Esophagus squamous epithelium (tissue), 5 donors: ENCODE results near the gene RBKS. TPM values are rescaled to one million over a fixed set of nuclear protein-coding genes. Genes with fewer than 3 reads are reported as not detected.
"Not testable (repeated sequence)": the region's sequence is repeated elsewhere in the genome, so short reads cannot be mapped to it uniquely, and the experiment has no call there.

Experiments
- DNase-seq: peaks from one replicate; lab custom pipeline; 2025; lab: John Stamatoyannopoulos, UW
- H3K27ac ChIP-seq, 4 donors: fragments of 200-600 bp; sonication (generic); one replicate each; pipeline ENCODE4 v1.5.1; 2016 to 2019; ENCODE audit warnings: mild to moderate bottlenecking in 1 of 4
- H3K27me3 ChIP-seq, 4 donors: fragments of 200-600 bp; sonication (generic); 1 replicate in 3 of 4; 2 replicates in 1 of 4; pipeline versions ENCODE4 v1.5.1 to v1.6.0; 2017 to 2021; ENCODE audit warnings: antibody characterized with exemption in 1 of 4
- H3K36me3 ChIP-seq, 3 donors: fragments of 200-600 bp; sonication (generic); one replicate each; pipeline ENCODE4 v1.5.1; 2016 to 2019
- H3K4me1 ChIP-seq, 3 donors: fragments of 200-600 bp; sonication (generic); one replicate each; pipeline ENCODE4 v1.5.1; 2017 to 2019
- H3K4me3 ChIP-seq, 4 donors: fragments of 200-600 bp; sonication (generic); 1 replicate in 3 of 4; 2 replicates in 1 of 4; pipeline ENCODE4 v1.5.1; 2016 to 2019; ENCODE audit warnings: mild to moderate bottlenecking in 2 of 4, moderate library complexity in 1 of 4
- H3K9me3 ChIP-seq, 3 donors: fragments of 200-600 bp; sonication (generic); one replicate each; pipeline ENCODE4 v1.5.1; 2016 to 2019
- POLR2A ChIP-seq, 4 donors: fragments of 450-650 bp; IDR thresholded peaks; one replicate each; pipeline ENCODE4 v1.6.1; 2017; ENCODE audit warnings: antibody characterized with exemption in 4 of 4, mild to moderate bottlenecking in 4 of 4, moderate library complexity in 3 of 4
- WGBS, 2 donors: methylation state at CpG; one replicate each; pipeline ENCODE4 v1.1.5; 2018; 5-methylcytosine and 5-hydroxymethylcytosine counted together
- intact Hi-C: fragments of 100-400 bp; cut with DNase I; formaldehyde crosslinking; loops from one replicate; pipeline ENCODE4 v1.15.0; 2022
- total RNA-seq, 4 donors: library from RNA; depleted of rRNA; stranded (reverse); fragments of >200 nt; gene quantifications; one replicate each; pipeline ENCODE4 v1.1.0, GENCODE V29; 2016
- TF ChIP-seq, protein P1 (sequence below), 6 experiments: fragments of 450-650 bp in 4 of 6; fragments of 200-600 bp in 2 of 6; sonication (generic) in 2 of 6; IDR thresholded peaks; one replicate each; pipeline ENCODE4 v1.5.1; 2016 to 2019; ENCODE audit warnings: antibody characterized with exemption in 6 of 6, mild to moderate bottlenecking in 4 of 6, moderate library complexity in 4 of 6
- donor health status: DM: yes; HTN: yes; CAD: no.

The RBKS gene
- total RNA-seq, 4 donors from 2014 or later = 1.4 to 5.2 (median 1.6) TPM

DNA sequence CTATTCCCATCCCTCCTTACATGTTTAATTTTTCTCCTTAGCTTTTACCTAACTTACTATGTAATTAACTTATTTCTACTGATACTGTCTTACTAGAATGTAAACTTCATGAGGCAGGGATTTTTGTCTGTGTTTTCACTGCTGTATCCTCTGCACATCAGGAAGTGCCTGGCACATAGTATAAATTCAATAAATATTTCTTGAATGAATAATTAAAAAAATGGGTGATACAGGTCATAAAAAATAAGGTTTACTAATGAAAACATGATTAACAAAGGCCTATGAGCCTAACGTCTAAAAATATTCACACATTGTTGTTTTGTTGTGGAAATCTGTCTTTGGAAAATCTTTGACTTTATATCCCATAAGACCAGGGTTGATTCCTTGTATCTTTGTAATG is 4.5 kb downstream of the RBKS start:
- Histone ChIP-seq H3K27me3 (no peaks in the 10 kb centered on the region), H3K36me3 (no peaks in the 10 kb centered on the region), H3K4me1 (peaks cover 7 to 18% (median 13%) of the 10 kb centered on the region in 3 donors), H3K27ac (no peak overlapping the region), H3K4me3 (no peak overlapping the region), H3K9me3 (no peaks in the 10 kb centered on the region)
- DNase-seq = no peak
- 35 to 55% methylated on average over 1 of the region's 1 CpG for WGBS, 2 donors
- no peak for TF ChIP-seq POLR2A (IDR thresholded peaks at IDR 0.05)
- TF ChIP-seq, protein P1, sequence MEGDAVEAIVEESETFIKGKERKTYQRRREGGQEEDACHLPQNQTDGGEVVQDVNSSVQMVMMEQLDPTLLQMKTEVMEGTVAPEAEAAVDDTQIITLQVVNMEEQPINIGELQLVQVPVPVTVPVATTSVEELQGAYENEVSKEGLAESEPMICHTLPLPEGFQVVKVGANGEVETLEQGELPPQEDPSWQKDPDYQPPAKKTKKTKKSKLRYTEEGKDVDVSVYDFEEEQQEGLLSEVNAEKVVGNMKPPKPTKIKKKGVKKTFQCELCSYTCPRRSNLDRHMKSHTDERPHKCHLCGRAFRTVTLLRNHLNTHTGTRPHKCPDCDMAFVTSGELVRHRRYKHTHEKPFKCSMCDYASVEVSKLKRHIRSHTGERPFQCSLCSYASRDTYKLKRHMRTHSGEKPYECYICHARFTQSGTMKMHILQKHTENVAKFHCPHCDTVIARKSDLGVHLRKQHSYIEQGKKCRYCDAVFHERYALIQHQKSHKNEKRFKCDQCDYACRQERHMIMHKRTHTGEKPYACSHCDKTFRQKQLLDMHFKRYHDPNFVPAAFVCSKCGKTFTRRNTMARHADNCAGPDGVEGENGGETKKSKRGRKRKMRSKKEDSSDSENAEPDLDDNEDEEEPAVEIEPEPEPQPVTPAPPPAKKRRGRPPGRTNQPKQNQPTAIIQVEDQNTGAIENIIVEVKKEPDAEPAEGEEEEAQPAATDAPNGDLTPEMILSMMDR (IDR thresholded peaks at IDR 0.05) = no peak
- intact Hi-C loops = no loop called here

DNA sequence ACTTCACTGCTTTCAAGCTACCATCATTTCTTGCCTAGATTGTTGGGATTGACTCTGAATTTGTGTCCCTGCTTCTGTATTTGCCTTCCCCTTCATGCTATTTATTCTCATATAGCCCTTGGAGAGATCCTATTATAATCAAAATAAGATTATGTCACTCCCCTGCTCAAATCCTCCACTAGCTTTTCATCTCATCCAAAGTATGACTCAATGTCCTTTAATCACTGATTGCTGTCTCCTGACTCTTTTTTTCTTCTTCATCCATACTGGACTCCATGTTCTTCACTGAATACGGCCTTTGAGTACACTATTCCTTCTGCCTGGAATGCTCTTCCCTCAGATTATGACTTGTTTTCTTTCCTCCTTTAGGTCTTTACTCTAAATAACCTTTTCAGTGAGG is 5.0 kb downstream of the RBKS start:
- TF ChIP-seq POLR2A (IDR thresholded peaks at IDR 0.05) = no peak
- no peaks in the 10 kb centered on the region for H3K36me3 ChIP-seq
- H3K4me3 ChIP-seq = no peak overlapping the region
- H3K27me3 ChIP-seq = no peaks in the 10 kb centered on the region
- no peaks in the 10 kb centered on the region for H3K9me3 ChIP-seq
- peaks cover 7 to 18% (median 13%) of the 10 kb centered on the region in 3 donors for H3K4me1 ChIP-seq
- no peak for DNase-seq
- H3K27ac ChIP-seq = no peak overlapping the region
- intact Hi-C loops = no loop called here
- WGBS, 2 donors = 79 to 80% methylated on average over 1 of the region's 1 CpG

DNA sequence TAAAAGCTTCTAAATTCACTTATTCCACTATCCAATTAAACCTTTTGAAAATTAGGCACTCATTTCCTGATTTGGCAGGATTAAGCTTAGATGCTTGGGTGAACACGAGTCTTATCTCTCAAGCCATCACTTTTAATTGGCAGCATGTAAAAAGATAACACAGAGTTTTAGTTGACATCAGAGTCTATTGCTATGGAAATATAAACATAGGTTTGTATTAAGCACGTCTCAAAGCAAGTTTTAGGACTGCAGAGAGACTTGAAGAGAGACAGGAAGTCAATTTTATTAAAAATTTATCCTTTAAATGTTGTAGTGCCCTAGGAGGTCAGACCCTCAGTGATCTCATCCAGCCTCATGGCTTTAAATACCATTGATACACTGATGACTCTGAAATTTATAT is 5.6 kb downstream of the RBKS start:
- Histone ChIP-seq H3K4me3 (no peak overlapping the region), H3K36me3 (no peaks in the 10 kb centered on the region), H3K4me1 (peaks cover 2 to 15% (median 12%) of the 10 kb centered on the region in 3 donors), H3K9me3 (no peaks in the 10 kb centered on the region), H3K27me3 (no peaks in the 10 kb centered on the region), H3K27ac (no peak overlapping the region)
- DNase-seq = no peak
- TF ChIP-seq POLR2A (IDR thresholded peaks at IDR 0.05) = no peak
- TF ChIP-seq, protein P1 (IDR thresholded peaks at IDR 0.05) = no peak
- intact Hi-C loops = no loop called here
- WGBS, 2 donors = 18 to 54% methylated on average over 2 of the region's 2 CpGs

DNA sequence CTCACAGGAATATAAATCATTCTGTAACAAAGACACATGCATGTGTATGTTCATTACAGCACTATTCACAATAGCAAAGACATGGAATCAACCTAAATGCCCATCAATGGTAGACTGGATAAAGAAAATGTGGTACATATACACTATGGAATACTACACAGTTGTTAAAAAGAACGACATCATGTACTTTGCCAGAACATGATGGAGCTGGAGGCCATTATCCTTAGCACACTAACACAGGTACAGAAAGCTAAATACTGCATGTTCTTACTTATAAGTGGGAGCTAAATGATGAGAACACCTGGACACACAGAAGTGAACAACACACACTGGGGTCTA is 7.6 kb downstream of the RBKS start:
- DNase-seq, H3K27ac ChIP-seq, intact Hi-C loops, H3K36me3 ChIP-seq, H3K27me3 ChIP-seq, H3K4me3 ChIP-seq, H3K4me1 ChIP-seq, H3K9me3 ChIP-seq: not testable (repeated sequence)
- WGBS, 2 donors = 82 to 100% methylated on average over 1 of the region's 1 CpG

DNA sequence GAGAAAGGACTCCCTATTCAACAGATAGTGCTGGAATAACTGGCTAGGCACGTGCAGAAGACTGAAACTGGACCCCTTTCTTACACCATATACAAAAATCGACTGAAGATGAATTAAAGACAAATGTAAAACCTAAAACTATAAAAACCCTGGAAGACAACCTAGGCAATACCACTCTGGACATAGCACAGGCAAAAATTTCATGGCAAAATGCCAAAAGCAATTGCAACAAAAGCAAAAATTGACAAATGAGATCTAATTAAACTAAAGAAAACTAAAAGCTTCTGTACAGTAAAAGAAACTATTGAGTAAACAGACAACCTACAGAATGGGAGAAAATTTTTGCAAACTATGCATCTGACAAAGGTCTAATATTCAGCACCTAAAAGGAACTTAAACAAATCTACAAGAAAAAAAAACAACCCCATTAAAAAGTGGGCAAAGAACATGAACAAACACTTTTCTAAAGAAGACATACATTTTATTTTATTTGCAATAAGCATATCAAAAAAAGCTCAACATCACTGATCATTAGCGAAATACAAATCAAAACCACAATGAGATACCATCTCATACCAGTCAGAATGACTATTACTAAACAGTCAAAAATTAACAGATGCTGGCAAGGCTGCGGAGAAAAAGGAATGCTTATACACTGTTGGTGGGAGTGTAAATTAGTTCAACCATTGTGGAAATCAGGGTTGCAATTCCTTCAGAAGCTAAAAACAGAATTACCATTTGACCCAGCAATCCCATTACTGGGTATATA is 8.2 kb downstream of the RBKS start:
- H3K27me3 ChIP-seq, H3K4me1 ChIP-seq, H3K9me3 ChIP-seq, H3K4me3 ChIP-seq, DNase-seq, intact Hi-C loops, H3K27ac ChIP-seq, H3K36me3 ChIP-seq: not testable (repeated sequence)
- 88 to 93% methylated on average over 4 of the region's 4 CpGs for WGBS, 2 donors

DNA sequence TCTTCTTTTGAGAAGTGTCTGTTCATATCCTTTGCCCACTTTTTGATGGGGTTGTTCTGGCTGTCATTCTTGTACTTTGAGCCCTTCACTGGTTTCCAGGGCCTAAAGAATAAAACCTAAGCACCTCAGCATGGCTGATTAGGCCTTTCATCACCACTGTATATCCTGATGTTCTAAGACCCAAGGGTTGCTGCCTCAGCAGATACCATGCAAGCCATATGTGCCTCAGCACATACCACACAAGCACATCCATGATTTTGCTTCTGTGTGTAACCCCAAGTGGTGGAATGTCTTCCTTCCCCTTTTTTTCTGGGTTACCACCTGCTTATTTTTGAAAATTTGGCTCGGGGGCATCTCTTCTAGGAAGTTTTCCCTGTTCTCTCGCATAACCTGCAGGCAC is 11.4 kb downstream of the RBKS start:
- DNase-seq = no peak
- no peak overlapping the region for H3K27ac ChIP-seq
- peaks cover 0 to 5% (median 0%) of the 10 kb centered on the region in 3 donors for H3K9me3 ChIP-seq
- H3K36me3 ChIP-seq = no peaks in the 10 kb centered on the region
- H3K27me3 ChIP-seq = no peaks in the 10 kb centered on the region
- H3K4me1 ChIP-seq = no peaks in the 10 kb centered on the region
- H3K4me3 ChIP-seq = no peak overlapping the region
- intact Hi-C loops = no loop called here
- TF ChIP-seq, protein P1 (IDR thresholded peaks at IDR 0.05) = no peak
- no peak for TF ChIP-seq POLR2A (IDR thresholded peaks at IDR 0.05)
- 61 to 78% methylated on average over 2 of the region's 2 CpGs for WGBS, 2 donors
